Measurements from ENCODE around the gene OPCML.

- TF ChIP-seq CTCF (conservative IDR thresholded peaks at IDR 0.05; ENCODE audit: low read depth in 2 of 2) (no peak), REST (IDR thresholded peaks at IDR 0.05; ENCODE audit: unreplicated experiment) (no peak), CREB1 (CRISPR knock-in tag; IDR thresholded peaks at IDR 0.05; ENCODE audit: low read depth) (no peak), EZH2 (IDR thresholded peaks at IDR 0.05; ENCODE audit: low read depth, unreplicated experiment) (no peak), EZH2phosphoT487 (IDR thresholded peaks at IDR 0.05; ENCODE audit: unreplicated experiment) (no peak), POLR2AphosphoS5 (IDR thresholded peaks at IDR 0.05; ENCODE audit: low read depth) (no peak), ZNF462 (CRISPR knock-in tag; IDR thresholded peaks at IDR 0.05) (no peak), JUNB (IDR thresholded peaks at IDR 0.05; ENCODE audit: unreplicated experiment) (no peak), ETS1 (IDR thresholded peaks at IDR 0.05) (no peak), ZNF331 (CRISPR knock-in tag; IDR thresholded peaks at IDR 0.05; ENCODE audit: low read depth) (no peak), NANOG (IDR thresholded peaks at IDR 0.05; ENCODE audit: borderline replicate concordance) (no peak)
These were observed 976.7 kb downstream of the OPCML start for GRCh38 chr11:132555617-132556016.

All from GM23338 (cell line).